Upper lobe of left lung (tissue), 4 donors: Measurements from ENCODE around the gene DRAM2.

Source experiments
- CTCF ChIP-seq, 6 experiments: fragments of 450-650 bp in 4 of 6; fragments of 200-600 bp in 2 of 6; sonication (generic) in 2 of 6; IDR thresholded peaks; one replicate each; pipeline ENCODE4 v1.5.1; 2016 to 2019; ENCODE audit warnings: antibody characterized with exemption in 6 of 6
- POLR2A ChIP-seq, 4 donors: fragments of 450-650 bp; IDR thresholded peaks; one replicate each; pipeline ENCODE4 v1.5.1; 2016 to 2017; ENCODE audit warnings: antibody characterized with exemption in 4 of 4, mild to moderate bottlenecking in 2 of 4

GRCh38 chr1:111163363-111163762 is 23.5 kb upstream of the DRAM2 start:
- TF ChIP-seq POLR2A (IDR thresholded peaks at IDR 0.05) = no peak
- TF ChIP-seq CTCF (IDR thresholded peaks at IDR 0.05) = no peak
